Activated B cell treated with CpG ODN at 0.5 μM for 24 hours (primary cell): ENCODE measurements around the gene TAF13. TPM values are rescaled to one million over a fixed set of nuclear protein-coding genes. Genes with fewer than 3 reads are reported as not detected.
A peak's percentile ranks its signal among the peaks of the same experiment; 100 is the strongest.

ENCODE experiments used
- ATAC-seq: fragments of 200-7000 bp; cut with Tn5 transposase; one replicate; pipeline ENCODE4 v1.10.0; 2021; ENCODE audit warnings: low read depth, mild to moderate bottlenecking, moderate library complexity
- CTCF ChIA-PET: fragments of 350-600 bp; sonication (Branson Sonifier 250); formaldehyde crosslinking; loops from one replicate; lab custom pipeline; 2021; ENCODE audit warnings: antibody characterized with exemption; lab: Charles Lee
- POLR2A ChIA-PET: fragments of 350-600 bp; sonication (Branson Sonifier 250); formaldehyde crosslinking; loops from one replicate; lab custom pipeline; 2021; ENCODE audit warnings: antibody characterized with exemption; lab: Charles Lee
- DNase-seq: peaks from one replicate; pipeline ENCODE4 v3.0.0; 2022
- H3K27ac Mint-ChIP-seq: one replicate; pipeline ENCODE4 v1.8.0; 2020; ENCODE audit warnings: mixed read lengths
- H3K27me3 Mint-ChIP-seq: one replicate; pipeline ENCODE4 v1.8.0; 2021; ENCODE audit warnings: mixed read lengths
- H3K36me3 Mint-ChIP-seq: one replicate; pipeline ENCODE4 v1.8.0; 2021; ENCODE audit warnings: low read depth, mixed read lengths
- H3K4me1 Mint-ChIP-seq: one replicate; pipeline ENCODE4 v1.8.0; 2021; ENCODE audit warnings: mixed read lengths
- H3K4me3 Mint-ChIP-seq: one replicate; pipeline ENCODE4 v1.8.0; 2020; ENCODE audit warnings: mild to moderate bottlenecking, mixed read lengths
- H3K9me3 Mint-ChIP-seq: one replicate; pipeline ENCODE4 v1.8.0; 2020; ENCODE audit warnings: mixed read lengths
- CTCF ChIP-seq: fragments of 200-600 bp; IDR thresholded peaks from one replicate; pipeline ENCODE4 v1.8.0; 2022; ENCODE audit warnings: antibody characterized with exemption, mild to moderate bottlenecking
- intact Hi-C: fragments of 100-400 bp; cut with micrococcal nuclease; formaldehyde crosslinking; loops from one replicate; pipeline ENCODE4 v1.15.1; 2024
- total RNA-seq: library from RNA; stranded (reverse); gene quantifications from 2 replicates; pipeline ENCODE4 v1.2.3, GENCODE V29; 2022

The TAF13 gene
- total RNA-seq, 1 donor from 2014 or later: 18.5 TPM

- Mint-ChIP-seq H3K9me3 (no peaks in the 10 kb centered on the region), H3K27ac (peak overlapping the region; percentile 43), H3K4me1 (peaks cover 25% of the 10 kb centered on the region), H3K4me3 (peak overlapping the region; percentile 77), H3K27me3 (peaks cover 27% of the 10 kb centered on the region), H3K36me3 (no peaks in the 10 kb centered on the region)
- TF ChIP-seq CTCF: no peak
- DNase-seq: no peak
- POLR2A ChIA-PET: interaction anchor here (0.8 to 4.9 kb wide), 6 partner anchors 9 to 420 kb away, joined by 3 to 57 read pairs (median 6); partner anchors contain the start of genes PRPF38B, SARS1, TAF13 and TMEM167B
- CTCF ChIA-PET: interaction anchor here (0.8 to 2.4 kb wide), 11 partner anchors 10 to 551 kb away, joined by 3 to 18 read pairs (median 3); partner anchors contain the start of genes CLCC1, TAF13 and WDR47
- intact Hi-C loops: loop anchor here (1.0 to 10.0 kb wide), 8 partner anchors 12 to 510 kb away; partner anchors contain the start of genes GPSM2, PRPF38B, SARS1 and SORT1
- ATAC-seq: peak; percentile 22
Measured at GRCh38 chr1:109112056-109112651, 36.4 kb upstream of the TAF13 start.

- Mint-ChIP-seq H3K4me3 (no peak overlapping the region), H3K36me3 (no peaks in the 10 kb centered on the region)
- CTCF ChIA-PET: interaction anchor here (0.9 to 3.4 kb wide), 7 partner anchors 9 to 148 kb away, joined by 3 to 18 read pairs (median 5); partner anchors contain the start of genes CLCC1, TAF13 and WDR47
Measured at GRCh38 chr1:109111386-109112055, 35.7 kb upstream of the TAF13 start.

GRCh38 chr1:109109906-109110305 is 34.1 kb upstream of the TAF13 start:
- DNase-seq: no peak
- H3K36me3 Mint-ChIP-seq: no peaks in the 10 kb centered on the region

More at GRCh38 chr1:109111386-109112055, 35.7 kb upstream of the TAF13 start:
- POLR2A ChIA-PET: interaction anchor here (0.8 to 4.9 kb wide), 5 partner anchors 9 to 35 kb away, joined by 3 to 57 read pairs (median 5); partner anchors contain the start of genes TAF13 and TMEM167B
- Mint-ChIP-seq H3K4me1 (peaks cover 25% of the 10 kb centered on the region), H3K27me3 (peaks cover 25% of the 10 kb centered on the region), H3K27ac (no peak overlapping the region), H3K9me3 (no peaks in the 10 kb centered on the region)
- TF ChIP-seq CTCF: no peak
- ATAC-seq: no peak
- intact Hi-C loops: loop anchor here (1.0 to 10.0 kb wide), 8 partner anchors 11 to 511 kb away; partner anchors contain the start of genes GPSM2, PRPF38B, SARS1 and SORT1
- DNase-seq: no peak

GRCh38 chr1:109107785-109108184 is 32.0 kb upstream of the TAF13 start:
- peaks cover 2% of the 10 kb centered on the region for H3K27me3 Mint-ChIP-seq

More at GRCh38 chr1:109109906-109110305, 34.1 kb upstream of the TAF13 start:
- intact Hi-C loops: loop anchor here (5.0 to 10.0 kb wide), 5 partner anchors 102 to 512 kb away; partner anchors contain the start of genes GPSM2, PRPF38B, SARS1 and SORT1
- Mint-ChIP-seq H3K4me1 (peaks cover 25% of the 10 kb centered on the region), H3K4me3 (no peak overlapping the region), H3K27ac (no peak overlapping the region), H3K9me3 (no peaks in the 10 kb centered on the region), H3K27me3 (peaks cover 14% of the 10 kb centered on the region)
- no peak for ATAC-seq
- no peak for TF ChIP-seq CTCF
- POLR2A ChIA-PET: interaction anchor here (0.6 to 4.9 kb wide), 4 partner anchors 10 to 316 kb away, joined by 3 to 57 read pairs (median 4); partner anchors contain the start of gene TMEM167B
- CTCF ChIA-PET: interaction anchor here (0.6 to 3.4 kb wide), 3 partner anchors 10 to 356 kb away, joined by 3 to 16 read pairs (median 3); partner anchors contain the start of gene TAF13

More at GRCh38 chr1:109107785-109108184, 32.0 kb upstream of the TAF13 start:
- no peak for TF ChIP-seq CTCF
- Mint-ChIP-seq H3K9me3 (no peaks in the 10 kb centered on the region), H3K27ac (no peak overlapping the region), H3K4me3 (no peak overlapping the region), H3K4me1 (peaks cover 9% of the 10 kb centered on the region), H3K36me3 (peaks cover 5% of the 10 kb centered on the region)
- intact Hi-C loops: no loop called here
- CTCF ChIA-PET: no interaction called here
- POLR2A ChIA-PET: no interaction called here
- DNase-seq: no peak
- no peak for ATAC-seq
